Endothelial cell of umbilical vein (primary cell): Measurements from ENCODE around the gene PHKA2. TPM values are rescaled to one million over a fixed set of nuclear protein-coding genes. Genes with fewer than 3 reads are reported as not detected.

Experiments
- BruUV-seq: library from RNA; stranded (reverse); fragments of 400-500 nt; replicated peaks from 2 replicates; lab custom pipeline; 2021; lab: Mats Ljungman, UMichigan
- CTCF ChIA-PET: fragments of 300-600, 350-600 bp; sonication (Branson Sonifier 250); formaldehyde crosslinking; loops from one replicate; lab custom pipeline; 2021; ENCODE audit warnings: antibody characterized with exemption, inconsistent platforms; lab: Charles Lee
- POLR2A ChIA-PET: fragments of 300-600, 350-600 bp; sonication (Branson Sonifier 250); formaldehyde crosslinking; loops from one replicate; lab custom pipeline; 2021; ENCODE audit warnings: antibody characterized with exemption, inconsistent platforms; lab: Charles Lee
- DNase-seq: peaks from one replicate; pipeline ENCODE4 v3.0.0-alpha.2; 2011; ENCODE audit warnings: low read depth, low spot score
- FAIRE-seq: peaks from 2 replicates; lab custom pipeline; 2011; peaks lifted over from hg19 to GRCh38; lab: Jason Lieb, UNC
- H2AFZ ChIP-seq: 2 replicates; pipeline ENCODE4 v1.6.0; 2012; ENCODE audit warnings: low read depth, low read length, control low read depth, inconsistent platforms
- H3K27ac ChIP-seq: 2 replicates; pipeline ENCODE4 v1.5.1; 2011; ENCODE audit warnings: low read depth, mild to moderate bottlenecking, control low read depth, low read length, moderate library complexity; ENCODE audit not compliant: insufficient read depth
- H3K27me3 ChIP-seq, 2 experiments: 2 replicates each; pipeline versions ENCODE4 v1.6.0 to v1.6.1; 2011; ENCODE audit warnings: low read length in 2 of 2, mixed read lengths in 1 of 2; ENCODE audit not compliant: control insufficient read depth in 2 of 2, insufficient read depth in 2 of 2
- H3K36me3 ChIP-seq, 2 experiments: 2 replicates in 1 of 2; 3 replicates in 1 of 2; pipeline ENCODE4 v1.5.1; 2011; ENCODE audit warnings: low read length in 2 of 2, mild to moderate bottlenecking in 1 of 2, moderate library complexity in 1 of 2; ENCODE audit not compliant: control insufficient read depth in 2 of 2, insufficient read depth in 2 of 2; ENCODE audit errors: extremely low read depth in 1 of 2
- H3K4me1 ChIP-seq: 3 replicates; pipeline ENCODE4 v1.5.1; 2011; ENCODE audit warnings: mild to moderate bottlenecking, low read length; ENCODE audit not compliant: control insufficient read depth, insufficient read depth; ENCODE audit errors: extremely low read depth
- H3K4me2 ChIP-seq: 2 replicates; pipeline ENCODE4 v1.6.1; 2011; ENCODE audit warnings: low read length, control low read depth, mixed read lengths; ENCODE audit not compliant: insufficient read depth
- H3K4me3 ChIP-seq, 3 experiments: fragments of 200-600 bp in 1 of 3; sonication (generic), shearing (Covaris generic) in 1 of 3; replicated peaks in 1 of 3; 2 replicates each; pipeline ENCODE4 v1.5.1; 2011 to 2016; ENCODE audit warnings: control low read depth in 3 of 3, low read length in 3 of 3, mild to moderate bottlenecking in 2 of 3, inconsistent platforms in 1 of 3, low read depth in 1 of 3, moderate library complexity in 1 of 3; ENCODE audit not compliant: insufficient read depth in 1 of 3
- H3K79me2 ChIP-seq: 2 replicates; pipeline ENCODE4 v1.6.0; 2012; ENCODE audit warnings: low read length, inconsistent platforms; ENCODE audit not compliant: control insufficient read depth, insufficient read depth
- H3K9ac ChIP-seq: replicated peaks from 2 replicates; pipeline ENCODE3; 2011; ENCODE audit warnings: low read length, control low read depth; ENCODE audit not compliant: insufficient read depth; ENCODE audit errors: extremely low read depth
- H3K9me1 ChIP-seq: replicated peaks from 3 replicates; pipeline ENCODE4 v1.6.0; 2011; ENCODE audit warnings: mild to moderate bottlenecking, low read length; ENCODE audit not compliant: control insufficient read depth, insufficient read depth; ENCODE audit errors: extremely low read depth
- H3K9me3 ChIP-seq: replicated peaks from 2 replicates; pipeline ENCODE4 v1.5.1; 2012; ENCODE audit warnings: low read length, inconsistent platforms; ENCODE audit not compliant: control insufficient read depth, insufficient read depth
- H4K20me1 ChIP-seq: replicated peaks from 2 replicates; pipeline ENCODE3; 2011; ENCODE audit warnings: mild to moderate bottlenecking, low read length; ENCODE audit not compliant: control insufficient read depth, insufficient read depth; ENCODE audit errors: extremely low read depth
- CTCF ChIP-seq, 2 donors: IDR thresholded peaks; 1 replicate in 1 of 2; 2 replicates in 1 of 2; pipeline ENCODE4 v1.5.1; 2011; ENCODE audit warnings: low read length in 2 of 2, mild to moderate bottlenecking in 2 of 2, moderate library complexity in 2 of 2, control low read depth in 1 of 2, inconsistent platforms in 1 of 2, low read depth in 1 of 2; ENCODE audit not compliant: insufficient read depth in 1 of 2; ENCODE audit errors: extremely low read depth in 1 of 2
- EZH2 ChIP-seq: IDR thresholded peaks from 2 replicates; pipeline ENCODE4 v1.6.1; 2012; ENCODE audit warnings: borderline replicate concordance, low read depth, mild to moderate bottlenecking, moderate library complexity, low read length, inconsistent platforms; ENCODE audit not compliant: severe bottlenecking
- FOS ChIP-seq: IDR thresholded peaks from 2 replicates; pipeline ENCODE4 v1.6.1; 2011; ENCODE audit warnings: mild to moderate bottlenecking, low read length, moderate library complexity, borderline replicate concordance; ENCODE audit not compliant: insufficient read depth
- GATA2 ChIP-seq: IDR thresholded peaks from 2 replicates; pipeline ENCODE4 v1.7.0; 2011; ENCODE audit warnings: low read depth, mild to moderate bottlenecking, moderate library complexity, mixed read lengths, low read length; ENCODE audit not compliant: insufficient read length, insufficient read depth
- MAX ChIP-seq: IDR thresholded peaks from 2 replicates; pipeline ENCODE4 v1.6.1; 2011; ENCODE audit not compliant: insufficient read depth, insufficient read length
- MYC ChIP-seq: IDR thresholded peaks from one replicate; pipeline ENCODE4 v1.6.1; 2011; ENCODE audit warnings: mild to moderate bottlenecking, low read depth, low read length
- POLR2A ChIP-seq: IDR thresholded peaks from 2 replicates; pipeline ENCODE4 v1.6.1; 2012; ENCODE audit warnings: low read depth, mild to moderate bottlenecking, control low read depth, low read length
- POLR2AphosphoS5 ChIP-seq: IDR thresholded peaks from 2 replicates; pipeline ENCODE4 v1.6.1; 2012; ENCODE audit warnings: low read depth, mild to moderate bottlenecking, control low read depth, low read length, moderate library complexity; ENCODE audit not compliant: insufficient read depth
- dilution Hi-C: fragments of 300-500 bp; cut with MboI; formaldehyde crosslinking; loops from one replicate; pipeline ENCODE4 v1.15.0; 2019; ENCODE audit warnings: low sequenced_read_pairs; ENCODE audit not compliant: extremely low pct_ligation_motif_present
- intact Hi-C: fragments of 100-400 bp; cut with micrococcal nuclease; formaldehyde crosslinking; loops from one replicate; pipeline ENCODE4 v1.10.0; 2022
- polyA plus RNA-seq, 4 experiments: library from polyadenylated mRNA; depleted of rRNA in 3 of 4; stranded (reverse) in 3 of 4; unstranded in 1 of 4; fragments of >200 nt; gene quantifications; 2 replicates each; pipeline versions ENCODE4 v1.2.1 to v1.2.3, GENCODE V29; 2011 to 2012; ENCODE audit warnings: missing spikeins in 1 of 4
- total RNA-seq: library from RNA; stranded (reverse); gene quantifications from 2 replicates; pipeline ENCODE4 v1.2.3, GENCODE V29; 2021

Gene PHKA2
- total and polyA plus RNA-seq, 2 donors (not counting 3 experiments of a cell fraction or from before 2014, with no cell fraction given): 16.7 to 17.1 TPM

- Histone ChIP-seq H3K9me3 (no peaks in the 10 kb centered on the region), H4K20me1 (no peaks in the 10 kb centered on the region), H3K4me3 (no peak overlapping the region), H3K4me1 (no peaks in the 10 kb centered on the region), H3K36me3 (no peaks in the 10 kb centered on the region), H3K9ac (no peak overlapping the region), H3K27me3 (no peaks in the 10 kb centered on the region), H3K4me2 (no peak overlapping the region), H2AFZ (no peak overlapping the region), H3K79me2 (no peaks in the 10 kb centered on the region), H3K9me1 (no peaks in the 10 kb centered on the region), H3K27ac (no peak overlapping the region)
- intact Hi-C loops (no loop called here), dilution Hi-C loops (no loop called here)
- BruUV-seq: no TSS peak
- POLR2A ChIA-PET: no interaction called here
- TF ChIP-seq CTCF (IDR thresholded peaks at IDR 0.05; ENCODE audit: extremely low read depth in 1 of 2, insufficient read depth in 1 of 2, low read depth in 1 of 2, low read length in 2 of 2) (no peak), POLR2A (no peak), FOS (no peak), EZH2 (no peak), MAX (no peak), GATA2 (no peak), MYC (no peak), POLR2AphosphoS5 (no peak)
- FAIRE-seq (no peak), DNase-seq (no peak)
- CTCF ChIA-PET: interaction anchor here (0.6 kb wide), 1 partner anchor 1090 kb away, joined by 3 read pairs; no protein-coding TSS in a partner anchor
Measured at GRCh38 chrX:18955676-18956075, 28.2 kb downstream of the PHKA2 start.
